ENCODE measurements around the gene CAND1.

DNA sequence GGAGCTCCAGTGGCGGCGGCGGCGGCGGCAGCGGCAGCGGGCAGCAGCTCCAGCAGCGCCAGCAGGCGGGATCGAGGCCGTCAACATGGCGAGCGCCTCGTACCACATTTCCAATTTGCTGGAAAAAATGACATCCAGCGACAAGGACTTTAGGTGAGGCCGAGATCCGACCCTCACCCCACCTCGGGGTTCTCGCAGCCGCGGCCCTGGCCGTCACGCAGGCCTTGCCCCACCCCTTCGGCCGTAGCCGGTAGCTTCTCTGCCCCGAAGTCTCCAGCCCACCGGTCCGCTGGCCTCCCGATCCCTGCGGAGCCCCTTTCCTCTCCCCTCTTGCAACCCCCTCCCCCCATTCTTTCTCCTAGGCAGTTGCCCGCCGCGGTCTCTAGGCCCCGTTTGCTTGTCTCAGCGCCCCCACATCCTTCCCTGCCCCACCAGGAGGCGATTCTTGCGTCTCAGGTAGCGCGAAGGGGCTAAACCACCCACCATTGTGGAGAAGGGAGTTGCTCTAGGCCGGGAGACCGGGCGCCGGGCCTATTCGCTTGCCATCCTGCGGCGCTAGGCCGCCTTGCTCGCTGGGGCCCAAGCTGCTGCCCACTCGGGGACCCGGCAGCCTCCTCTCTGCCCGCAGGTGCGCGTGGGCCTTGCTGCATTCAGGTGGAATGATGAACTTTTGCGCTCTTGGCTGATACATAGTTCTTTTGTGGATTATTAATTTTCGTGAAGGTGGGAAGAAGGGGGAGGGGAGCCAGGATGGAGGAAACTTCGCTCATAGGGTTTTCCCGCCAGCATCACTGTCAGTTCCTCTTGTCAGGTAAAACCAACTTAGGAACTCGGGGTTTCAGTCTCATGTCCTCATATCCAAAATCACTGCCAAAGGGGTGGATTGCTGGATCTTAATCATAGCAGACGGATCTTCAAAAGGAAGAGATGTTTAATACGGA lies 745 bp downstream of the CAND1 start:
- TF ChIP-seq, protein P1, sequence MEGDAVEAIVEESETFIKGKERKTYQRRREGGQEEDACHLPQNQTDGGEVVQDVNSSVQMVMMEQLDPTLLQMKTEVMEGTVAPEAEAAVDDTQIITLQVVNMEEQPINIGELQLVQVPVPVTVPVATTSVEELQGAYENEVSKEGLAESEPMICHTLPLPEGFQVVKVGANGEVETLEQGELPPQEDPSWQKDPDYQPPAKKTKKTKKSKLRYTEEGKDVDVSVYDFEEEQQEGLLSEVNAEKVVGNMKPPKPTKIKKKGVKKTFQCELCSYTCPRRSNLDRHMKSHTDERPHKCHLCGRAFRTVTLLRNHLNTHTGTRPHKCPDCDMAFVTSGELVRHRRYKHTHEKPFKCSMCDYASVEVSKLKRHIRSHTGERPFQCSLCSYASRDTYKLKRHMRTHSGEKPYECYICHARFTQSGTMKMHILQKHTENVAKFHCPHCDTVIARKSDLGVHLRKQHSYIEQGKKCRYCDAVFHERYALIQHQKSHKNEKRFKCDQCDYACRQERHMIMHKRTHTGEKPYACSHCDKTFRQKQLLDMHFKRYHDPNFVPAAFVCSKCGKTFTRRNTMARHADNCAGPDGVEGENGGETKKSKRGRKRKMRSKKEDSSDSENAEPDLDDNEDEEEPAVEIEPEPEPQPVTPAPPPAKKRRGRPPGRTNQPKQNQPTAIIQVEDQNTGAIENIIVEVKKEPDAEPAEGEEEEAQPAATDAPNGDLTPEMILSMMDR (IDR thresholded peaks at IDR 0.05) = no peak
- TF ChIP-seq EZH2 (IDR thresholded peaks at IDR 0.05) = no peak
- no peak for TF ChIP-seq EZH2phosphoT487 (IDR thresholded peaks at IDR 0.05)
